Activated CD8-positive, alpha-beta memory T cell treated with anti-CD3 and anti-CD28 coated beads, Interleukin-2, amount 50 U/mL, for 24 hours (primary cell): ENCODE results near the gene MAPK1.
"Not testable (repeated sequence)": the region's sequence is repeated elsewhere in the genome, so short reads cannot be mapped to it uniquely, and the experiment has no call there.

Source experiments
- DNase-seq: peaks from one replicate; pipeline ENCODE4 v3.0.0-alpha.2; 2020; ENCODE audit errors: extremely low read depth

The MAPK1 gene

DNA sequence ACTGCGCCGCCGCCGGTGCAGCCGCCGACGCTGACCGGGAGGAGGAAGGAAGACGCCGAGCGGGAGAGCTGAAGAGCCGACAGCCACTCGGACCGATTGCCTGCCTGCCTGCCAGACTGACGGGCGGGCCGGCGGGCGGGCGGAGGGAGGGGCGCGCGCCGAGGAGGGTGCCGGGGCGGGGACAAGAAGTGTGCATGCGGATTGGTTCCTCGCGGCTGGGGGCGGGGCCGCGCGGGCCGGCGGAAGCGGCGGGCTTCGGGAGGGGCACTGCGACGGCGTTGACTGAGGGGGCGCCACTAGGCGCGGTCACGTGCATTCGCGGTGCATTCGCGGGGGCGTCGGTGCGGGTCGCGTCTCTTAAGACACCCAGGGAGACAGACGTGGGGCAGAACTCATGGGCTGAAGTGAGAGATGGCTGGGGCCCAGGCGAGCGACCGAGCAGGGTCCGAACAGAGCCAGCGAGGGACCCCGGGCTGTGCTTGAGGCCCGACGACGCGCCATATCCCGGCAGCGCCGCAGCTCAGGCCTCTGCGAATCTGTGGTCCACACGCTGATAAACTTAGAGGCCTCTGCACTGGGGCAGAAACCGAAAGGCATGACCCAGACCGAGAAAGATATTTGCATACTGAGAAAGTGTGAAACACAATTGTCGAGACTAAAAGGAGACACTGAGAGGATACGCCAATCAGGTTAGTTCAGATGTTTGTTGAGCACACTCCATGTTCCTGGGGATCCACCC is at the start of gene MAPK1:
Gene MAPK1, minus strand, starts transcription at position 118 of the 739 bp plus-strand sequence. CDS start 205 bp downstream, outside the sequence.
- peak; percentile 86 for DNase-seq

DNA sequence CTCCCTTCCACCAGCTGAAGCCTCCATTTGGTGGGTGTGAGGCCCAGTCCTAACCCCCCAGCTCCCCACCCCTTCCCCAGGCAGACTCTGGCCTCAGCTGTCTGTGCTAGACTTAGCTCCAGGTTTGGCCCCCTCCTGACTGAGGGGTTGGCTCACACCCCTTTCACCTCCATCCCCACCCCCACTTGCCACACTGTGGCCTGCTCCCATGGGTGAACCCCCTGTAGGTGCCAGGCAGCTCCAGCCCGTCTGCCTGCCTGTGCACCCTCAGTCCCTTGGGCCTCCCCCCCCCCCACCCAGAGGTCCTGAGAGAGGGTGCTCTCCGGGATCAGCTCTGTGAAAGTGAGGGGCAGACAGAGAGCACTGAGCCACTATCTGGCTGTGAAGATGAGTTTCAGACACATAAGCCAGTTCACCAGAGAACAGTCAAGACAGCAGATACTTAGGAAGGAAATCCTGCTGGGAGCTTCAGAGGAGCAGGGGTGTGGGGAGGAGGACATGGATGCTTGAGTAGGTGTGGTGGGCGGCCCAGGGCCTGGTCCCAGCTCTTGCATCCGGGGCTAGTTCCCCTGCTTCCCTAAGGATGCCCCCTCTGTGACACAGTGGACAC is 49.0 kb upstream of the MAPK1 start:
- DNase-seq: no peak

DNA sequence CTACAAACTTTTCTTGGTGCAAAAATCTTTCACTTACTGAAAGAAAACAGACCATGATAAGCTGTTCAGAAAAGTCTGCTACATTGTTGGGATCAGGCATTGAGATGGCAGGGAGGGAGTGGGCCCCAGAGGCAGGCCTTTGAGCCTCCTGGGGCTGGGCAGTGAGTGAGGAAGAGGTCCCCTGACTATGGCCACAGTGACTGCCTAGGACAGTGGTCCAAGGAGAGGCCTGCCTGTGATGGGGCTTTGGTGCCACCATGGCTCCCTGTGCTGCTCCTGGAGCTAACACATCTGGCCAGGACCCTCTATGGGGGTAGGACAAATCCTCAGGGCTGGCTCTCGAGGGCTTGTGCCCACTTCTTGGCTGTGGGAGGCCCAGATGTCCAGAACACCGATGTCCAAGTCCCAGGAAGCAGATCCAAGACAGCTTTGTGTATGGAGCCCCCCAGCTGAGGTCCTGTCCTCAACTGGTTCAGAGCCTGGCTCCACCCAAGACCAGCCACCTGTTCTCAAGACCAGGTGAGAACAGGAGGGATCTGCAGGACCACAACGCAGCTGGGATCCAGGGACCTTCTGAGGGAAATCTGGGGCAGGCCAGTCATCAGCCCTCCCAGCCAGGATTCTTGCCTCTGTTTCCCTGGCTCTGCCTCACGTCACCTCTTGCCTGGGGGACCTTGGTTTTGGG is 48.3 kb upstream of the MAPK1 start:
- DNase-seq: no peak

DNA sequence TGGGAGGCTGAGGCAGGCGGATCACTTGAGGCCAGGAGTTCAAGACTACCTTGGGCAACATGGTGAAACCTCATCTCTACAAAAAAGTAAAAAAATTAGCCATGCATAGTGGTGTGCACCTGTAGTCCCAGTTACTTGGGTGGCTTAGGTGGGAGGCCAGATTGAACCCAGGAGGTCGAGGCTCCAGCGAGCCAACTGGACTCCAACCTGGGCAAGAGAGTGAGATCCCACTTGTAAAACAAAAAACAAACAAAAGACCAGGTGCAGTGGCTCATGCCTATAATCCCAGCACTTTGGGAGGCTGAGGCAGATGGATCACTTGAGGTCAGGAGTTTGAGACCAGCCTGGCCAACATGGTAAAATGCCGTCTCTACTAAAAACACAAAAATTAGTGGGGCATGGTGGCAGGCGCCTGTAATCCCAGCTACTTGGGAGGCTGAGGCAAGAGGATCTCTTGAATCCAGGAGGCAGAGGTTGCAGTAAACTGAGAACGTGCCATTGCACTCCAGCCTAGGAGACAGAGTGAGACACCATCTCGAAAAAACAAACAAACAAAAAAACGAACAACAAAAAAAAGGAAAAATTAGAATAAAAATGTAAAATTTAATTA is 46.7 kb upstream of the MAPK1 start:
- not testable (repeated sequence) for DNase-seq

DNA sequence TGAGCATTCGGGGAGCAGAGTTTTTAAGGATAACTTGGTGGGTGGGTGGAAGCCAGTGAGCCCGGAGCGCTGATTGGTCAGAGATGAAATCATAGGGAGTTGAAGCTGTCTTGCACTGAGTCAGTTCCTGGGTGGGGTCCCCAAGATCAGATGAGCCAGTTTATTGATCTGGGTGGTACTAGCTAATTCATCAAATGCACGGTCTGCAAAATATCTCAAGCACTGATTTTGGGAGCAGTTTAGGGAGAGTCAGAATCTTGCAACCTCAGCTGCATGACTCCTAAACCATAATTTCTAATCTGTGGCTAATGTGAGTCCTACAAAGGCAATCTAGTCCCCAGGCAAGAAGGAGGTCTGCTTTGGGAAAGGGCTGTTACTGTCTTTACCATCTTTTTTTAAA is 42.9 kb upstream of the MAPK1 start:
- not testable (repeated sequence) for DNase-seq

DNA sequence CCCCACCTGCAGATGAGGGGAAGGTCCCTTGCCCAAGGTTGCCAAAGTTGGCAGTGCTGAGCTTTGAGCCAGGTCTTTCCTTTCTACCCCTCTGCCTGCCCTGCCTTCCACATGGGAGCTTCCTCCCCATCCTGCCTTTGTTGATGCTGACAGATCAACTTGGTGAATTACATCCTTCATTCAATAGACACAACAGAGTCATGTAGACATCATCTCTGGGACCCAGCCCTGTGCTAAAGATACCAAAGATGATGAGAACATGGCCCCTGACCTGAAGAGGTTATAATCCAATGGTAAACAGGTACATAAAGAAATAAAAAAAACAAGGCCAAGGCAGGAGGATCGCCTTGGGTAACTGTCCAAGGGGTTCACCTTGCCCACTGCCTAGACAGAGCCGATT is 42.4 kb upstream of the MAPK1 start:
- DNase-seq: no peak

DNA sequence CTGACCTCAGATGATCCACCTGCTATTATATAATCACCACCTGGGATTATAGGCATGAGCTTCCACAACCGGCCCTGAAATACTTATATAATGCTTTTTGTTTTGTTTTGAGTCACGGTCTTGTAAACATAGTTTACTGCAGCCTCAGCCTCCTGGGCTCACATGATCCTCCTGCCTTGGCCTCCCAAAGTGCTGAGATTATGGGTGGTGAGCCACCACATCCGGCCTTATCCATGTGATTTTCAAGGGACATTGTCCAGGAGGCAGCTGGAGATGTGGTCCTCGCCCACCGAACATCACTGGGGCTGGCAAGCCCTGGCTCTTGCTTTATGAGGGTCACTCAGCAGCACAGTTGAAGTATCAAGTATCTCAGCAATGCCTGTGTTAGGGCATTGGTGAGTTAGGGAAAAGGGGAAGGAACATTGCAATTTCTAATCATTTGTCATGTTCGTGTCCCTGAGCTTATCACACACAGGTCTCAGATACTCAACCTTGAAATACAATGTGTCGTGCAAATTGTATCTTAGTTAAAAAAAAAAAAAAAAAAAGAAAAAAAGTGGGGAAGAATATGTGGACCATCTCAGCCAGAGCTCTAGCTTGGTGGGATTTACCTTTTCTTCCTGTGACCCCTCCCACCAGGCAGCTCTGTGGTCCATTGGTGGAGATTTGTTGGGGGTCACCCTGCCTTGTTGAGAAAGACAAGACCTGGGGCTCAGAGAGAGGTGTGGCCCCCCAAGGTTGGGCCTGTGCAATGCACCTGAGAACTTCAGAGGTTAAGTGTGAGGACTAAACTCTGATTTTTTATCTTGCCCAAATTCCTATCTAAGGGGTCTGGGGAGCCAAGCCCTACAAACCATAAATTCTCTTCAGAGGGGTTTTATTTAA is 40.4 kb upstream of the MAPK1 start:
- no peak for DNase-seq

DNA sequence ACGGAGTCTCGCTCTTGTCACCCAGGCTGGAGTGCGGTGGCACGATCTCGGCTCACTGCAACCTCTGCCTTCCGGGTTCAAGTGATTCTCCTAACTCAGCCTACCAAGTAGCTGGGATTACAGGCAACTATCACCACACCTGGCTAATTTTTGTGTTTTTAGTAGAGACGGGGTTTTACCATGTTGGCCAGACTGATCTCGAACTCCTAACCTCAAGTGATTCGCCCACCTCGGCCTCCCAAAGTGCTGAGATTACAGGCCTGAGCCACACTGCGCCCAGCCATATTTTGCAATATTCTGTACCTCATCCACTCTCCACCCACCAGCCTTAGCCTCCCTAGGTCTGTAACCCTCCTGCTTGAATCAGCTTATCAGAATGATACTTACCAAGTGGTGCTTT is 37.8 kb upstream of the MAPK1 start:
- not testable (repeated sequence) for DNase-seq

DNA sequence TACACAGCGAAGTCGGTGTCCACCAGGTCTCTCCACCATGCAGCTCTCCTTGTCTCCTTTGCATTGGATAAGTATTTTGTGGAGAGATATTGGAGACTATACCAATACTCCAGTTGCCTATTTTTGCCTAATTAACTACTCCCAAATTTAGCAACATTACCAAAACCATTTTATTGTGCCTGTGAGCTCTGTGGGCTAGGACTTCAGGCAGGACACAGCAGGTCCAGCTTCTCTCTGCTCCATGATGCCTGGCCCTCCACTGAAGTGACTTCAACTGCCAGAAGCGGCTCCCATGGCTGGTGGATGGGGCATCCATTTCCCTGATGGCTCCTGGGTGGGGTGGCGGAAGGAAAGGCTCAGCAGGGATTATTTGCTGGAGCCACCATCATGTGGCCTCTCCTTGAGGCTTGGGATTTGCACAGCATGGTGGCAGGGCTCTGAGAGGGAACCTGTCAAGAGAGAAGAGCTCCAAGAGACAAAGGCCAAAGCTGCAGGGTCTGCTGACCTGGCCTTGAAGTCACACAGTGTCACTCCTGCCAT is 36.9 kb upstream of the MAPK1 start:
- no peak for DNase-seq

DNA sequence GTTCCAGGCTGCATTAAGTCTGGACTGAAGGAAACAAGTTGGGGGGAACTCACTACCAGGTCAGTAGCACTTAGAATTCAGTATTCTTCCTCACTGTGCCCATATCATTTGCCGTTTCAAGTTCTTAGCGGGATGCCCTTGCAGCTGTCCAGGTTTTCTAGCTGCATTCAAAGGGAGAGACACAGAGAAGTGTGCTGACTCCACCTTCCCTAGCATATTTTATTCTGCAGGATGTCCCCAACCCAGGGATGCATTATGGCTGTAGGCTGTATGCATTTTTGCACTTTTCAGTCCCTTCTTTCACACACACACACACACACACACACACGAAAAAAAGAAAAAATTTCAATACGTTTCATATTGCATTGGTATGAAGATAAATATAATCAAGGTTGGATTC is 35.8 kb upstream of the MAPK1 start:
- no peak for DNase-seq

DNA sequence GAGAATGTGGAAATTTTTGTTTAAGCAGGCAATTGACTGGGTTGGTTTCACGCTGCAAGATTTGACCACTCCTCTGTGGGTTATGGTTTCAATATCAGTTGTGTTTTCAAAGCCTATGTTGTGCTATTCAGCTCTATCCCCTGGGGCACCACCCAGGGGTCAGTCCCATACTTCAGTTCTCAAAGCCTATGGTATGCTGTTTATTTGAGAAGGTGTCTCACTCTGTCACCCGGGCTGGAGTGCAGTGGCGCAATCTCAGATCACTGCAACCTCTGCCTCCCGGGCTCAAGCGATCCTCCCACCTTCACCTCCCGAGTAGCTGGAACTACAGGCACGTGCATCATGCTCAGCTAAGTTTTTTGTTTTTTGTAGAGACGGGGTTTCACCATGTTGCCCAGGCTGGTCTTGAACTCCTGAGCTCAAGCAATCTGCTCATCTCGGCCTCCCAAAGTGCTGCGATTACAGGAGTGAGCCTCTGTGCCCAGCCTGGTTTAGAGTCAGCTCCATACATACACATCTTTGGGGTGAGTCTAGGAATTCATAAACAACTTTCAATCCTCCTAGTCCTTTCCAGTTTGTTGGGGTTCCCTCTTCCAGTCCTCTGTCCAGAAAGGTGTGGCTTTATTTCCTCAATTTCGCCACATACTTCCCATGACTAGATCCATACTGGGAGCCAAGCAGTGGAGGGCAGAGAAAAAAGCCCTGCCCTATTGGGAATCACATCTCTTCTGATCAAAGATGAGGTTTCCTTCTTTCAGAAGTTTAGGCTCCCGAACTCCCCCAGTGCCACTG is 35.0 kb upstream of the MAPK1 start:
- DNase-seq: no peak

DNA sequence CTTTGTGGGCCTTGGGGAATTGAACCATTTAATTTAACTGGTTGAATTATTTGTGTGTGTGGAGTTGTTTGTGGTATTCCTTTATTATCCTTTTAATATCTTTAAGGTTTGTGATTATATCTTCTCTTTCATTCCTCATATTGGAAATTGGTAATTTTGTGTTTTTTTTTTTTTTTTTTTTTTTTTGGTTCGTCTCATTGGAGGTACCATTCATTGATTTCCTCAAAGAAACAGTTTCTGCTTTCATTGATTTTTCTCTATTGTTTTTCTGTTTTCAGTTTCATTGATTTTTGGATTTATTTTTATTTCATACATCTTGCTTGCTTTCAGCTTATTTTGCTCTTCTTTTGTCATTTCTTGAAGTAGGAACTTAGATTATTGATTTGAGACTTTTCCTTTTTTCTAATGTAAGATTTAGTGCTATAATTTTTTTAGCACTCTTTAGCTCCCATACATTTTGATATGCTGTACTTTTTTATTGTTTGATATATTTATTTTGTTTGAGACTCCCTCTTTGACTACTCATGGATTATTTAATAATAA is 31.0 kb upstream of the MAPK1 start:
- DNase-seq: no peak

DNA sequence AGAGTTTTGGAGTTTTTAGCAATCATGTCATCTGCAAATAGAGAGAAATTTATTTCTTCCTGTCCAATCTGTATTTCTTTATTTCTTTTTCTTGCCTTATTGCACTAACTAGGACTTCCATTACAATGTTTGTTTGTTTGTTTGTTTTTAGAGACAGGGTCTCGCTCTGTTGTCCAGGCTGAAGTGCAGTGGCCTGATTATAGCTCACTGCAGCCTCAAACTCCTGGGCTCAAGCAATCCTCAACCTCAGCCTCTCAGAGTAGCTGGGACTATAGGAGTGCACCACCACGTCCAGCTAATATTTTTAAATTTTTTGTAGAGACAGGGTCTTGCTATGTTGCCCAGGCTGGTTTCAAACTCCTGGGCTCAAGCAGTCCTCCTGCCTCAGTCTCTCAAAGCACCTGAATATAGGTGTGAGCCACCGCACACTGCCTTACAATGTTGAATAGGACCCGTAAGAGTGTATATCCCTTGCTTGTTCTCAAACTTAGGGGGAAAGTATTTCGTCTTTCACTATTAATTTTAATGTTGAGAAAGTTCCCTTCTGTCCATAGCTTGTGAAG is 29.6 kb upstream of the MAPK1 start:
- no peak for DNase-seq

DNA sequence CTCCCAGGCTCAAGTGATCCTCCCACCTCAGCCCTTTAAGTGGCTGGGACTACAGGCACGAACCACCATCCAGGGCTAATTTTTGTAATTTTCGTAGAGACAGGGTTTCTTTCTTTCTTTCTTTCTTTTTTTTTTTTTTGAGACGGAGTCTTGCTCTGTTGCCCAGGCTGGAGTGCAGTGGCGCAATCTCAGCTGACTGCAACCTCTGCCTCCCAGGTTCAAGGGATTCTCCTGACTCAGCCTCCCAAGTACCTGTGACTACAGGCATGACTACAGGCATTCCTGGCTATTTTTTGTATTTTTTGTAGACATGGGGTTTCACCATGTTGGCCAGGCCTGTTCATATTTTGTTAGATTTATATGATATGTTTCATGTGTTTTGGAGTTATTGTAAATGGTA is 28.8 kb upstream of the MAPK1 start:
- not testable (repeated sequence) for DNase-seq

DNA sequence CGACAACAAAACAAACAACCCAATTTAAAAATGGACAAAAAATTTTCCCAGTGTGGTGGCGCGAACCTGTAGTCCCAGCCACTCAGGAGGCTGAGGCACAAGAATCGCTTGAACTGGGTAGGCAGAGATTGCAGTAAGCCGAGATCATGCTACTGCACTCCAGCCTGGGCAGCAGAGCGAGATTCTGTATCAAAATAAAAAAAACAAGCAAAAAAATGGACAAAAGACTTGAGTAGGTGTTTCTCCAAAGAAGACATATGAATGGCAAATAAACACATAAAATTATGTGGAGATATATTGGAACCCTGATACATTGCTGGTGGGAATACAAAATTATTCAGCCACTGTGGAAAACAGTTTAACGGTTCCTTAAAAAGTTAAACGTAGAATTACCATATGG is 27.4 kb upstream of the MAPK1 start:
- no peak for DNase-seq

DNA sequence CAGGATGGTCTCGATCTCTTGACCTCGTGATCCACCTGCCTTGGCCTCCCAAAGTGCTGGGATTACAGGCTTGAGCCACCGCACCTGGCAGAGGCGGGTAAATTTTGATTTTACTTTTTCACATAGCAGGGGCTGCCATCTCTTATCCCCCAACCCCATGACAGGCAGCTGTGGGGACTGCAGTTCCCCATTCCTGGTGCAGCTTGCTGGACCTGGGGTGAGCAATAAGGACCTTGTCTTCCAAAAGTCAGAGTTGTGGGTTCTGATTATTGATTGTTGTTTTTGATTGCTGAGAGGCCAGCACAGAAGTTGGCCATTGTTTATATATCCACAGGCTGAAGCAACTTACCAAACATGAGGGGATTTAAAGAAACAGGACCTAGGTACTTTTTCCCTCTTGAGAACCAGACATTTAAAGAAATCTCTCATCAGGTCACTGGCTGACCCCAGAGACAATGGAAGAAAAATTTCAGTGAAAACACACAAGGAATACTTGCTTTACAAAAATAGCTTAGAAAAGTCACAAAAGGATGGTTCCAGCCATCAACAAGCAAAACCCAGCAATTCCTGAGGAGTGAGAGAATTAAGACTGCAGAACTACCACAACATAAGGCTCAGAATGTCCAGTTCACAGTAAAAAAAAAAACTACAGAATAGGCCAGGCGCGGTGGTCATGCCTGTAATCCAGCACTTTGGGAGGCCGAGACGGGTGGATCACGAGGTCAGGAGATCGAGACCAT is 22.0 kb upstream of the MAPK1 start:
- DNase-seq: no peak

DNA sequence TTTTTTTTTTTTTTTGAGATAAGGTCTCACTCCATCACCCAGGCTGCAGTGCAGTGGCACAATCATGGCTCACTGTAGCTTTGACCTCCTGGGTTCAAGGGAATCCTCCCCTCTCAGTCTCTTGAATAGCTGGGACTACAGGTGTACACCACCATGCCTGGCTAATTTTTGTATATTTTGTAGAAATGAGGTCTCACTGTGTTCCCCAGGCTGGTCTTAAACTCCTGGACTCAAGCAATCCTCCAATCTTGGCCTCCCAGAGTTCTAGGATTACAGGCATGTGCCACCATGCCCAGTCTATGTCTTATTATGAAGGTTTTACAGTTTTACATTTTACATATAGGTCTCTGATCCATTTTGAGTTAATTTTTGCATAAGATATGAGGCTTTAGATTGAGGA is 20.4 kb upstream of the MAPK1 start:
- no peak for DNase-seq

DNA sequence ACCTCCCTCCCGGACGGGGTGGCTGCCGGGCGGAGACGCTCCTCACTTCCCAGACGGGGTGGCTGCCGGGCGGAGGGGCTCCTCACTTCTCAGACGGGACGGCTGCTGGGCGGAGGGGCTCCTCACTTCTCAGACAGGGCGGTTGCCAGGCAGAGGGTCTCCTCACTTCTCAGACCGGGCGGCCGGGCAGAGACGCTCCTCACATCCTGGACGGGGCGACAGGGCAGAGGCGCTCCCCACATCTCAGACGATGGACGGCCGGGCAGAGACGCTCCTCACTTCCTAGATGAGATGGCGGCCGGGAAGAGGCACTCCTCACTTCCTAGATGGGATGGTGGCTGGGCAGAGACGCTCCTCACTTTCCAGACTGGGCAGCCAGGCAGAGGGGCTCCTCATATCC is 16.5 kb upstream of the MAPK1 start:
- not testable (repeated sequence) for DNase-seq

DNA sequence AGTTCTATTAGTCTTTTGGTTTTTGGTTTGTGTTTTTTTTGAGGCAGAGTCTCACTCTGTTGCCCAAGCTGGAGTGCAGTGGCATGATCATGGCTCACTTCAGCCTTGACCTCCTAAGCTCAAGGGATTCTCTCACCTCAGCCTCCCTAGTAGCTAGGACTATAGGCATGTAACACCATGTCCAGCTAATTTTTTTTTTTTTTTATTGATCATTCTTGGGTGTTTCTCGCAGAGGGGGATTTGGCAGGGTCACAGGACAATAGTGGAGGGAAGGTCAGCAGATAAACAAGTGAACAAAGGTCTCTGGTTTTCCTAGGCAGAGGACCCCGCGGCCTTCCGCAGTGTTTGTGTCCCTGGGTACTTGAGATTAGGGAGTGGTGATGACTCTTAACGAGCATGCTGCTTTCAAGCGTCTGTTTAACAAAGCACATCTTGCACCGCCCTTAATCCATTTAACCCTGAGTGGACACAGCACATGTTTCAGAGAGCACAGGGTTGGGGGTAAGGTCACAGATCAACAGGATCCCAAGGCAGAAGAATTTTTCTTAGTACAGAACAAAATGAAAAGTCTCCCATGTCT is 15.4 kb upstream of the MAPK1 start:
- not testable (repeated sequence) for DNase-seq
